GM12891 (cell line): ENCODE data around the gene PRR36.

Experiments
- PAX5 ChIP-seq: IDR thresholded peaks from 2 replicates; pipeline ENCODE4 v1.6.1; 2011; ENCODE audit warnings: low read length, moderate library complexity, mild to moderate bottlenecking; ENCODE audit not compliant: insufficient read depth, severe bottlenecking
- POLR2A ChIP-seq: IDR thresholded peaks from 2 replicates; pipeline ENCODE4 v1.6.1; 2011; ENCODE audit warnings: low read depth, low read length, control low read depth
- POLR2AphosphoS5 ChIP-seq: IDR thresholded peaks from 2 replicates; pipeline ENCODE4 v1.6.1; 2011; ENCODE audit warnings: low read depth, low read length, control low read depth
- POU2F2 ChIP-seq: IDR thresholded peaks from 2 replicates; pipeline ENCODE4 v1.6.1; 2011; ENCODE audit warnings: low read depth, mild to moderate bottlenecking, control low read depth, low read length, moderate library complexity
- TAF1 ChIP-seq: IDR thresholded peaks from 2 replicates; pipeline ENCODE4 v1.6.1; 2011; ENCODE audit warnings: low read depth, low read length, control low read depth

DNA sequence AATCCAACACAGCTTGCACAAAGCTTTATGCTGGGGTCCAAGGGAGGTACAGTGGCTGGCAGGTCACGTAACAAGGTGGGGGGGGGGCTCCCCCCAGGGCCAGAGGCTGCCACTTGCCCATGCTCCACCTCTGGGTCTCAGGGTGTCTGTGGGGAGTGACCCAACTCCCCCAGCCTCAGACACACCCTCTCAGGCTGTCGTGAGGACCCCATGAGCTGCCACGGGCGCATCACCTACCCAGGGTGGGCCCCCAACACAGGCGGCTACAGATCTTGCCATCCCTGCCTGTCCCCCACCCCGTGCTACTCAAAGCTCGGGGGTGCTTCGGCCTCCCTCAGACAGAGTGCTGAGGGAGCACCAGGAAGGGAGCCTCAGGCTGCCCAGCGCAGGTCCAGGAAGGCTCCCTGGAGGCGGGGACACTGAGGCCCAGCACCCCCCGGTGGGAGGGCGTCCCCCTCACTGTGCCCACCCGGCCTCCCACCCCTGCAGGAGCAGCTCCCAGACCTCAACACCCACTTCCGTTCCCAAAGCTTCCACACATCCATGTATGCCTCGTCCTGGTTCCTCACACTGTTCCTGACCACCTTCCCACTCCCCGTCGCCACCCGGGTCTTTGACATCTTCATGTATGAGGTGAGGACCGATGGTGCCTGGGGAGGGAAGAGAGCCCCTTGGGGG is 23.1 kb downstream of the PRR36 start:
- TF ChIP-seq POU2F2 (no peak), POLR2A (no peak), TAF1 (no peak), PAX5 (no peak), POLR2AphosphoS5 (no peak)
